CD4-positive, alpha-beta T cell treated with Interleukin-2 at 100 ng/mL for 4 hours (primary cell): Measurements from ENCODE around the gene STXBP5.

Source experiments
- DNase-seq: peaks from one replicate; pipeline ENCODE4 v3.0.0-alpha.2; 2020; ENCODE audit warnings: low spot score

The STXBP5 gene

DNA sequence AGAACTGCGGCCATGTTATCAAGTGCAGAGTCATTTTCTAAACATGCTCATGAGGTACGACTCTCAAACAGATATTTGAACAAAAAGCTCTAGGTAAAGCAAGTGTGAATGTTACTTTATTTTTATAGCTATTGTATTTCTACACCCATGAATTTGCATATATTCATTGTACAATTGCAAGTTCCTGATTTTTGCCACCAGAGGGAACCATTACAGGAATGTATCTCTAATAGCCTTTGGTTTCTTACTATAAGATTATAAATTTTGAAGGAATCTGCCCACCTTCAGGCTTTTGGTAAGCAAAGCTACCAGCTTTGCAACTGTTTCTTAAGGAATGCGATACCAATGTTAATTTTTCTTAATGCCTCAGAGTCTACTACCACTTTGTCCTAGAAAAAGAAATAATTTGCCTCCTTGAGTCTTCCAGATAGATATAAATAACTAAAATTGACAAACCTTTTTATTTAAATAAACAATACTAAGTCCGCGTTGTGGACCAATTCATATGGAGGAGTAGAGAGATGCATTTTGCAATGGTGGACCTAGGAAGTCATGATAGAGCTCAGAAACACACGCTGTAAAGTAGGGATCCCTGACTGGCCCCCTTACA lies 178.8 kb downstream of the STXBP5 start:
- DNase-seq = no peak

DNA sequence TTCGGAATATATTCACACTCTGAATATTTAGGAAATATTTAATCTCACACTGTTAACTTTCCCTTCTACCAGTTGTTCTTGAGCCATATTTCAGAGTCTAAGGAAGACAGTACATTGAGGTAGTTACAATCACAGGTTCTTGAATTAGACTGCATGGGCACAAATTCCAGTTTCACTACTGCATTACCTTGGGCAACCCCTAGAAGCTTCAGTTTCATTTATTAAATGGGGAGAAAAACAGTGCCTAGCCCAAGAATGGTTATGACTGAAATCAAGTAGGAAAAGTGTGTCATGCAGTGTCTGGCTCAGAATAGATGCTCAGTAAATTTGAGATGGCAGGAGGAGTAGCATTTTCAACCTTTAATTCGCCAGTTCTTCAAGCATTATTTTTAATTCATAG lies 179.8 kb downstream of the STXBP5 start:
- no peak for DNase-seq

DNA sequence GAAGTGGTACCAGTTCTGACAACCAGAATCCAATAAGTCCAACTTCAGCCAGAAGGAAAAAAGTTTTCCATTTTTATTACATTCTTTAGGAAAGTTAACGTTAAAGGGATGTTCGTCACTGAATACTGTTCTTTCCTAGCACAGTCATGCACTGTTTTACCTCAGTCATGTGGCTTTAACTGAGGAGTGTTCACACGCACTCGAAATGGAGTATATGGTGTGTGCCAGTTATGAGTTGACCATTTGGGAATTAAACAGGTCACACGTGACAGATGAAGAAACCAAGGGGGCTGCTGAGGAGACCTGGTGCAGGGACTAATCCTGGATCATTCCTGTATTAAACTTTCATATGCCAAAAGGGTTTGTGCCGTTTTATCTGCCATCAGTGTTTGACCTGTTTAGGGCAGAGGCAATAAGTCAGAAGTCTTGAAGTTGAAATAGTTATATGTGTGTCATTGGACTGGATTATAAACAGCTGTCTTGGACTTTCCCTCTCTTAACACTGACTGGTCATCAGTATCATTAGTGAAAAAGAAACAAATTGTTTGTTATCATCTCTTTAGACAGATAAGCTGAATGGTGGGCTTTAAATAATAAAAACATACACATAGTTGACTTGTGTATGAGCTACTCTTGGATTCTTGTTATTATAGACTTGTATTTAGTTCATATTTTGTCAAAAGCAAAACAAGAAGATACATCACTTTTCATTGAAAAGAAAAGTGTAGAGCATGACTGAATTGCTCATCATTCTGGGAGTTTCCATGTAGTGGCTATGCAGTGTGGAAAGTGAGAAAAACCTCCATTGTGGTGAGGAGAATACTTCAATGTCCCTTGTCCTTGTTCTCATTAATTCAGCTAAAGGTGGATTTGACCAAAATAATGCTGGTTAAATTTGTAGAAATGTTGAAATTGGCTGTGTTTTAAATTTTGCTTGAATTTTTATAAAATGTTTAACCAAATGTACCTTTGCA lies 180.8 kb downstream of the STXBP5 start:
- no peak for DNase-seq

DNA sequence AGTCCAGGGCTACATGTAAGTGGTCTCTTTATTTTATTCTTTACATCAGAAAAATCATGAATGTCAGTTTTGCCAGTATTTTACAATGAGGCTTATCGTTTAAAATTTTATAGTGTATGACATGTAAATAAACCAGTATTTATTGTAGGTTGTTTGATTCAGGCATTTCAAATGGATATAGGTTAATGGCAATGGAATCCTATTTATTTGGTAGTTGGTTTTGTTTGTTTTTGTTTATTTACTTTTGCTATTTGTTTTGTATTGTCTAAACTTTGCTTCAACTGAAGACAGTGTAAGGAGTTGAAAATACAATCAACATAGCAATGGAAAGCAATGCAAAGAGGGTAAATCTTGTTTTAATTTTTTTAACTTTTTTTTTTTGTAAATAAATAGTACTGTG lies 185.2 kb downstream of the STXBP5 start:
- DNase-seq = no peak

DNA sequence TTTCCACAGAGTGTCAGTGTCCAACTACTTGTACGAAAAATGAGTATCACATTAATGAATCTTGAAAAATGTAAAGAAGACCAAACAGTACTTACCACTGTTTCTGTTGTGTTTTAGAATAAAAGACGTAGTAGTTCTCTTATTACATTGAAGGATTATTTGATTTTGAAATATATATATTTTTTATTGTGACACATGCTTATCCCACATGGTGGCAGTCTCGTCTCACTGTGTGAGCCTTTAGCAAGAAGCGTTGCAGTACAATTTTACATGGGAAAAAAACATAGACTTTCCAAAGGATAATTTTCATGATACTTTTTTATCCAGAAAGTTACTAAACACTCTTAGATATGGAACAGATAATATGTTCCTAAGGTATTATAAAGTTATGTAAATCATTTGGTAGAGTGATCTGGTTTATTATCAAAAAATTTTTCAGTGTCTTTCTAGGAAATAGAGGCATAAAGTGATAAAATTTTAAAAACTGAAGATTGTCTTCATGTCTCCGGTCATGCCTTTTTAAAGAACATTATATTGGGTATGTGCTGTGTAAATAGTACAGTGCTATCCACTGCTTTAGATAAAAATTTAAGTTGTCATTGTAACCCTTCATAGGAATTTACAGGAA lies 186.8 kb downstream of the STXBP5 start:
- DNase-seq = no peak

DNA sequence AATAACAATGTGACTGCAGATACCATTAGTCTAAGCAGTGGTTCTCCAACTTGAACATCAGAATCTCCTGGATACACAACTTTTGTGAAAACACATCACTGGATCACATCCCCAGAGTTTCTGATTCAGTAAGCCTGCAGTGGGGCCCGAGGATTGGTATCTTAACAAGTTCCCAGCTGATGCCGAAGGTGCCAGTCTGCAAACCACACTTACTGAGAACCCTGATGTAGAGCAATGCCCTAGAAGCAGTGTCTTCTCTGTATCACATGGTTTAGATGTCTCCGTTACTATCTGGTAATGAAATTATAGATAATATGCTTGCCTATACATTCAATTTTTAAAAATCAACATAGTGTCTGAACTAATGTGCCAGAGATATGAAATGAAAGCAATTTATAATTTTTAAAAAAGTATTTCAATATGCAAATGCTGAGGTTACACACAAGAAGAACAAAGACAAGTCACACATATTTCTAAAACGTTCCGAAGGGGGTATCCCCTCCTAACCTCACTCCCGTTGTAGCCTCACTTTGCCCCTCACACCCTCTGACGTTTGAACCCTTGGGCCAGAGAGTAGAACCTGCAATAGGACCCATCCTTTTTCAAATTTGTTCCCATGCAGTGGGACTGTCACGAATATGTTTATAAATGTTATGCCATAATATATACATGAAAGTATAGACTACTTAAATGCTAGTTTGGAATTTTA lies 188.9 kb downstream of the STXBP5 start:
- no peak for DNase-seq

DNA sequence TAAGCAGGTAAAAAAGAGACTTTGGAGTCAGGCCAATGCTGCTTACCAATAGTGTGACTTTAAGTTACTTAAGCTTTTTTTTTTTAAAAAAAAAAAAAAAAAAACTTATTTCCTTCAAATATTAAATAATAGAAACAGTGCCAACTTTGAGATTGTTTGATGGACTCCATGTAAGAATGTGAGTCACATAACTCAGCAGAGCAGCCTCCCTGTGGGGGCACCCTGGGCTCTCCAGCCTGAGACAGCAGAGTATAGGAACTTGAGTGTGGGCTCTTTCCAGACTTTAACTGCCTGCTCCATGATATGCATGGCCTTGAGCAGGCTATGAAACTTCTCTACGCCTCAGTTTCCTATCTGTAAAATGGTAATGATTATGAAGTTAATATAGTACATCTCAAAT lies 190.9 kb downstream of the STXBP5 start:
- DNase-seq = no peak

DNA sequence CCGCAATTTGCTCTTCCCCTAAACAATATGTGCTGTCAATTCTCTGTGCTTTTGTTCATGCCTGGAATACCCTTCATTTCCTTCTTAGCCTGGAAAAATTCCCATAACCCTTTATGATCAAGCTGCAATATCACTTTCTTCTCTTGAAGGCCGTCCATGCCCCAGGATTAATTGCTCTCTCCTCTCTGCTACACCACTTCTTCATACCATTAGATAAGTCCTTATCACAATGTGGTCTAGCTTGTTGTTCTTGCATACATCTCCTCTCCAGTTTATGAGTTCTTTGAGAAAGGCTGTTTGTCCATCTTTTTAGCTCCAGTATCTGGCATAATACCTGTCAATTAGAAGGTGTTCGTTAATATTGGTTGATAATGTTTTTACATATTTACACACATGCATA lies 193.1 kb downstream of the STXBP5 start:
- no peak for DNase-seq

DNA sequence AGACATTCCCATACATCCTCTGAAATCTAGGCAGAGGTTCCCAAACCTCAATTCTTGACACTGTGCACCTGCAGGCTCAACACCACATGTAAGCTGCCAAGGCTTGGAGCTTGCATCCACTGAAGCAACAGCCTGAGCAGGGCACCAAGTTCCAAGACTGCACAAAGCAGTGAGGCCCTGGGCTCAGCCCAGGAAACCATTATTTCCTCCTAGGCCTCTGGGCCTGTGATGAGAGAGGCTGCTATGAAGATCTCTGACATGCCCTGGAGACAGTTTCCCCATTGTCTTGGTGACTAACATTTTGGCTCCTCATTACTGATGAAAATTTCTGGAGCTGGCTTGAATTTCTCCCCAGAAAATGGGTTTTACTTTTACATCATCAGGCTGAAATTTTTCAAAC lies 196.8 kb downstream of the STXBP5 start:
- DNase-seq = no peak

DNA sequence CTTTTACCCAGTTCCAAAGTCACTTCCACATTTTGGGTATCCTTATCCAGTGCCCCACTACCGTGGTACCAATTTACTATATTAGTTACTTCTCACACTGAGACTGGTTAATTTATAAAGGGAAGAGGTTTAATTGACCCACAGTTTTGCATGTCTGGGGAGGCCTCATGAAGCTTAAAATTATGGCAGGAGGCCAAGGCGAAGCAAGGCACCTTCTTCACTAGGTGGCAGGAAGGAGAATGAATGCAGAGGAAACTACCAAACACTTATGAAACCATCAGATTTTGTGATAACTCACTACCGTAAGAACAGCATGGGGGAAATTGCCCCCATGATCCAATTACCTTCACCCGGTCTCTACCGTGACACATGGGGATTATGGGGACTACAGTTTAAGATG lies 197.6 kb downstream of the STXBP5 start:
- DNase-seq = no peak

DNA sequence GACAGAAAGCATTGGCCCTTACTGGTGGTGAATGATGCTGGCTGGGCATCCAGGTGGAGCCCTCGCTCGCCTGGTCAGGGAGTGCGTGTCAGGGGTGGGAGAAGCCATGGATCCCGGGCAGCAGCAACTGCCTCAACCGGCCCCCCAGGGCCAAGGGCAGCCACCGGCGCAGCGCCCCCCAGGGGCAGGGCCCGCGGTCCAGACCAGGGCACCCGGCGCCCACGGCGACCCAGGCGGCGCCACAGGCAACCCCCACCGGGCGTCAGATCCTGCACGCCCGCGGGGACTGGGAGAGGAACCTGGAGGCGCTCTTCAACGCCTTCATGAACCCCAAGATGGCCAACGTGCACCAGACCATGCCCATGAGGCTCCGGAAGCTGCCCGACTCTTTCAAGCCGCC lies 202.6 kb downstream of the STXBP5 start:
- no peak for DNase-seq

DNA sequence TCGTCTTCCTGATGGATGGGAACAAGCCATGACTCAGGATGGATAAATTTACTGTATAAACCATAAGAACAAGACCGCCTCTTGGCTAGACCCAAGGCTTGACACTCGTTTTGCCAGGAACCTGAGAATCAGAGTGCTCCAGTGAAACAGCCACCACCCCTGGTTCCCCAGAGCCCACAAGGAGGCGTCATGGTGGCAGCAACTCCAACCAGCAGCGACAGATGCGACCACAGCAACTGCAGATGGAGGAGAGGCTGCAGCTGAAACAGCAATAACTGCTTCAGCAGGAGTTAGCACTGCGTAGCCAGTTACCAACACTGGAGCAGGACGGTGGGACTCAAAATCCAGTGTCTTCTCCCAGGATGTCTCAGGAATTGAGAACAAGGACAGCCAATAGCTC lies 203.4 kb downstream of the STXBP5 start:
- no peak for DNase-seq

DNA sequence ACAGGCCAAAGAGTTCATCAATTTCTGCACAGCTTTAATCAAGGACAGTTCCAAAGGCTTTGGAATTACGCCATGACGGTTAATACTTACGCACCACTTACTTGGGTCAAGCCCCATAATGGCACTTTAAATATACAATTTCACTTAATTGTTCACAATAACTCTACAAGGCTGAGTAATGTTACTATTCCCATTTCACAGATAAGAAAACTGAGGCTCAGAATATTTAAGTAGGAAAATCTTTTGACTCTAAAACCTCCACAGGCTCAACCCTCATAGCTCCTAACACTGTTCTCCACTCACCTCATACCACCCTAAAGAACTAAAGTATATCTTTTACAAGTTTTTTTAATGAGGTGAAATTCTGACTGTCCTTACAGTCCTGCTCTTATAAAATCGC lies 212.4 kb downstream of the STXBP5 start:
- no peak for DNase-seq

DNA sequence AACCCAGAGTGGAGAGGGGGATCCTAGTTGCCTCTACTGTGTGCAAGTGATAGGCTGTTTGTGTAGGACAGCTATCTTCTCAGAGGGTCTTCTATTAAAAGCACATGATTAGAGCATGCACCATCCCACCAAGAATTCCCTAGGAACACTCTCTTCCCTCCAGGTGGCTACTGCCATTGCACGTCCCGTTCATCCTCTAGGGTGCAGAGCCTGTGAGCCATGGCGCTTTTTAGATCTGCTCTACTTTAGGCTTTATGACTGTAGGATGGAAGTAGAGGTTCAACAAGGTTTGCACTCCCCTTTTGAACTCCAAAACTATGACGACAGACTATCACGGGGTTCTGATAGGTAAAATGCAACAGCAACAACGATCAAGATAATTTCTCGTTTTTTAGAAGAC lies 213.7 kb downstream of the STXBP5 start:
- DNase-seq = no peak

DNA sequence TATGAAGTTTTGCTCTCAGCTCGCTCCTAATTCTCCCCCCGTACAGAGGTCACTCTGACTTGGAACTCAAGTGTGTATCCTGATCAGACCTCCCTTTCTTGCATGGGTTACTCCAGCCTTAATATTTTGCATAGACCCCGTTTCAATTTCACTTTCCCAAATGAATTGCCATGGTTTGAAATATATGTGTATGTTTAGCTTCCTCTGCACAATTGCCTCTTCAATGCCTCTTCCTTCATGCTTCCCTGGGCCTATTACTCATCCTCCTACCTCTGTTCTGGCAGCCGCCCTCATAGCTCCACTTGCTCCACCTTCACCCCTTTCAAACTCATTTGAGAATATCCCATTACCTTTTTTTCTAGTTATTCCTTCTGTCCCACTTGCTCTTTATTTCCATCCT lies 214.3 kb downstream of the STXBP5 start:
- no peak for DNase-seq

DNA sequence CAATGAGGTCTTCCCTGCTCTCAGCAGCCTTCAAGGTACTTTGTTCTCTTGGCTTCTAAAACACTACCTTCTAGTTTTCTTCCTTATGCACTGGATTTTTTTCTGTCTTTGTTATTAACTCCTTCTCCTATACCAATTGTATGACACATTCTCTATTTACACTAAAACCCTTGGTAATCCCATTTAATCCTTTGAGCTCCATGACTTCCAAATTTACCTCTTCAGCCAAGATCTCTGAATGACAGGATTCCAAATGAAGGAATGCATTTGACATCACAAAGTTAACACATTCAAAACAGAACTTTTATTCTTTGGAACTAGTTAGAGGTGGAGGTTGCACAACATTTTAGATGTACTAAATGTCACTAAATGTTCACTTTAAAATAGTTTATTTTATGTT lies 217.7 kb downstream of the STXBP5 start:
- DNase-seq = no peak

DNA sequence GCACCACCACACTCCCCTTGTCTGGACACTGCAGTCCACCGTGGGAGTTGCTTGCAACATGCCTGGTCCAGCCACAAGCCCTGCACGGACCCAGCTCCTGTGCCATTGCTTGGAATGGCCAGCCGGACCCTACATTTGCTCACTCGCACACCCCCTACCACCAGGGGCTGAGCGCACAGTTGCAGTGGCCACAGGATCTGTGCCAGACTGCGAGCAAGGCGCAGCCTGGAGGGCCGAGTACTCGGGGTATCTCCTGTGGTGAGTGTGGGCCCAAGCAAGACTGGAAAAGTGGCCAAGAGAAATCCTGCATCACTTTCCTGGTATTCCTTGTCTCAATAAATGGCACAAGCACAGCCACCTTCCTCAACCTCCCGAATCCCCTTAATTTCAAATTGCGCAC lies 218.9 kb downstream of the STXBP5 start:
- DNase-seq = no peak

DNA sequence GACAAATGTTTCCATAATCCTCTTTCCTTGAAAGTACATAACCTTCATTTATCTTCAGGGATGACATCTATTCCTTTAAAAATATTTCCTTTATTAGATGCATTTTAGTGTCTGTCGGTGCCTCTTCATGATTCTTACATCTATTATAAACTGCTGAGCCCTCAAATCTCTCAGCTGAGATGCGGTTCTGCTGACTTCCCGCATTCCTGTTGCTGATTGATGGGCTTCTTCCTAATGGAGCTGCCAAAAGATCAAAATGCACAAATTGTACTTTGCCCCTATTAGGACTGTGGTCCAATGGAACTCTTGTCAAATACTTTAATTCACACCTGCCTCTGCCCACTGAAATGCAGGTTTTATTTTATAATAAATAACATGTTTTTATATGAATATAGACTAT lies 225.6 kb downstream of the STXBP5 start:
- no peak for DNase-seq

DNA sequence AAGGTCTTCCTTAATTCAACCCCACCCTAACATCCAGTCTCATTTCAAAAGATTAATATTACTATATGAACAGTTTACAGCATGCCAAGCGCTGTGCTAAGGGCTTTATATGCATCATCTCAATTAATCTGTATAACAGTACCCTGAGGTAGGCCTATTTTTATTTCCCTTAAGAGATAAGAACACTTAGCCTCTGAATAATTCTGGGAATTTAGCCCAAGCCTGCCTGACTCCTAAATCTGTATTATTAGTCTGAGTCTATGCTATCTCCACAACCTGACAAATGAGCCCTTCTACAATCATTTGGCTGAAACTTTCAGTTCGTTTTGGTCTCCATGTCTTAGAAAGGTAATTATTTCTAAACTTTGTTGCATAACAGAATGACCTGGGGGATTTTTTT lies 226.6 kb downstream of the STXBP5 start:
- DNase-seq = no peak

DNA sequence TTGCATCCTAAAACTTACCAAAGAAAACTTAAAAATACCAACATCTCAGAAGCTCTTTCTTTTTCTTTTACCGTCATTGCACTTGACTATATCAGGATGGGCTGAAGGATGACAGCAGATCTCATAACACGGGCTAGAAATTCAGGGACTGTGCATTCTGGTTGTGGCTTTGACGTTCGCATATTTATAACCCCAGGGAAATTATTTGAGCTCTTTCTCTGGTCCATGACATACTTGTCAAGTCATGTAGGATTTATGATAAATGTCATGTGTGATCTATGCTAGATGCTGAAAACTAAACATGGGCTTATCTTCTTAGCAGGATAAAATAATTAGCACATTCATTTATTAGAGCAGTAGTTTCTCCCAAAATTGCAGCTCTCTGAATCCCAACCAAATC lies 229.9 kb downstream of the STXBP5 start:
- DNase-seq = no peak

DNA sequence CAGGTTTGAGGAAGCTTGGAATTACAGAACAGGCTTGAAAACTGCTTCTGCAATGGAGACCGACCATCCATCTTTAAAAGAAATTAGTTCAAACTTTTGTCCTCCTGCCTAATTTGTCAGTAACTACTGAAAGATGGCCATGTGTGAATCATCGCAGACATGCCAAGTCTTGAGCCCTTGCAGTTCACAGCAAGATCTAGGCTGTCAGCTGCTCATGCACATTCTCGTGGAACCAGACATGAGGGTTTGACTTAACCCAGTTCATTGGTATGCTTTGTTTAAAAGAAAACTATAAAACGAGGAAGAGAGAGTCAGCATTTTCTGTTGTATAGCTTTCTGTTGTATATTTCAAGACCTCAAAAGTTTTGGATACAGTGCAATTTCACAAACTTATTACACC lies 230.3 kb downstream of the STXBP5 start:
- DNase-seq = no peak

DNA sequence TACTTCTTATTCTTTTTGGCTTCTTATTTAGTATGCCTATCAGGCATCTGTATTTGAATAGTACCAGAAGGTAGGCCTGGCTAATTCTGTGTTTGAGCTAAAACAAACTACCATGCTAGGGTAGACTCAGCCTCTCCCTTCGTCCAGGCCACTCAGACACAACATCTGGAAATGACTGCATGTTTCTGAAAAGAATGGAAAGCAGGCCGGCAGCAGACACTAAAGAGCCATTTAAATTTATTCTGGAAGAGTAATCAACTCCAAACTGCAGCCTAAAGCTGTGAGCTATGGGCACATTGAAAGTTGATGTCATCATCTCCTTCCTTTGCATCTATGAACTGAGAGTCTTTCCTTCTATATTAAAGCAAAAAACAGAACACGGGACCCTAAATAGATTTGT lies 233.4 kb downstream of the STXBP5 start:
- DNase-seq = no peak
